ENCODE measurements around the gene RUNX2. TPM values are rescaled to one million over a fixed set of nuclear protein-coding genes. Genes with fewer than 3 reads are reported as not detected.

The RUNX2 gene
- total RNA-seq, 1 donor from 2014 or later, result 3.1 TPM

- no peak for DNase-seq (ENCODE audit: low spot score)
- intact Hi-C loops (cut with DNase I), result no loop called here
These were observed 316.6 kb downstream of the RUNX2 start for GRCh38 chr6:45644720-45645119.

- intact Hi-C loops (cut with DNase I), result no loop called here
- DNase-seq (ENCODE audit: low spot score), result no peak
These were observed 317.2 kb downstream of the RUNX2 start for GRCh38 chr6:45645302-45645701.

GRCh38 chr6:45647341-45648261, 319.5 kb downstream of the RUNX2 start:
- intact Hi-C loops (cut with DNase I), result no loop called here
- no peak for DNase-seq (ENCODE audit: low spot score)

DNA sequence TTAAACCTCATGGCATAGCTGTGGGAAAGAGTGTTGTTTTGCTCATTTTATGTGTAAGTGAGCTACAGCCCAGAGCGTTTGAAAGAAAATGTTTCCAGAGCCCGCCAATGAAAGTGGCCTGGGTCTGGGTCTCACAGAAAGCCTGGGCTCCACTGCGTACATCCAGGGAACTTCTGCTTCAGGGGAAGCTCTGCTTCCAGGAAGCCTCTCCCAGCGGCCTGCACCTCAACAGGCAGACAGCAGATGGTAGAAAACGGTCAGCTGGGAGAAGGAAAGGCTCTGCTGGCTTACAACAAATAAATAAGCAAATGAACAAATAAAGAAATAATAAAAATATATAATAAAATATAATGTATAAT, 320.1 kb downstream of the RUNX2 start:
- no peak for DNase-seq (ENCODE audit: low spot score)
- intact Hi-C loops (cut with DNase I), result no loop called here

GRCh38 chr6:45650524-45651135, 322.5 kb downstream of the RUNX2 start:
- no peak for DNase-seq (ENCODE audit: low spot score)
- intact Hi-C loops (cut with DNase I), result no loop called here

DNA sequence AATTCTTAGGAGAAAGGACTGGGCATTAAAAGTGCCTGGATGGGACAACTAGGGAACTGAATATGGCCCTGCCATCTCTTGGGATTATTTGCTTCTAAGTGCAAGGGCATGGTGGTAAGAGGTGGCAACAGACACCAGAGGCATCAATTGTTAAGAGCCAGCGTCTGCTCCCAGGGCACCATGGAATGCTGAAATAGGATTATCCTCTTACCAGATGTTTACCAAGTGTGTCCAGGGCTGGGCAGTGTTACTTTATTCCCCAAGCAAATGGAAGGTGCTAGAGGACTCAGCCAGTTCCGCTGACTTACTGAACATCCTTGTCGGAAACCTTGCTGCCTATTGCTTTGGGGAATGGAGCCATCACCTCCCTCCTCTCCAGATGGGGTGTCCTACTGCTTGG, 323.2 kb downstream of the RUNX2 start:
- intact Hi-C loops (cut with DNase I), result no loop called here
- DNase-seq (ENCODE audit: low spot score), result no peak

- intact Hi-C loops (cut with DNase I), result no loop called here
- DNase-seq (ENCODE audit: low spot score), result no peak
These were observed 324.3 kb downstream of the RUNX2 start for GRCh38 chr6:45652416-45652815.

GRCh38 chr6:45653117-45653883, 325.2 kb downstream of the RUNX2 start:
- intact Hi-C loops (cut with DNase I), result no loop called here
- no peak for DNase-seq (ENCODE audit: low spot score)

- intact Hi-C loops (cut with DNase I), result no loop called here
- DNase-seq (ENCODE audit: low spot score), result no peak
These were observed 326.5 kb downstream of the RUNX2 start for GRCh38 chr6:45654673-45655072.

DNA sequence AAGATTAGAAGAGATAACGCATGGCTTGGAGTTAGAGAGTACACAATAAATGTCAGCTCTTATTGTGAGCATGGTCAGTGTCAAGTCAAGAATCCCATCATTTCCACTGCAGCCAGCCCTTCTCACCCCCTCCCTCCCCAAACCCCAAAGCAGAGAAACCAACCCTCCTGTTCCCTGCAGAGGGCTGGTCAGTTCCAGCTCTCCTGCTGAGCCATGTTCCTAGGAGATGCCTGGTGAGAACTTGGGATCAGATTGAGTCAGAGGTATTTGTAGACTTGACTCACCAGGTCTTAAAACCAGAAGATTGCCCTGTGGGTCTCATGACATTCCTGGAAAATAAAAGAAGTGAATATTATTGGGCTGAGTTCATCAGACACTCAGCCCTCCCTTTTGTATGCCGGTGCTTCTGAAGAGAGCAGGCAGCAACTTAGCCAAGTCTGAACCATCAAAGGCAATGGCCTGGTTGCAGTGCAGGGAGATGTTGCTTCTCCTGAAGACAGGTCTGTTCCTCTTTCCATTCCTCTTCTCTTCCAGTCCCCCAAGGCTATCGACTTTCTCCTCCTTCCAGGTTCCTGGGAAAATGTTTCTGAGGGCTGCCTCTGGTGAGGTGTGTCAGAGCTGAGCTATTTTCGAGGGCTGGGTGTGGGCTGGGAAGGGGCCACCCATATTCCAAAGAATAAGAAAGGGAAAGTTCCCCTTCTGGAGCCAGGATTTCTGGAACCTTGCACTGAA, 327.8 kb downstream of the RUNX2 start:
- intact Hi-C loops (cut with DNase I), result no loop called here
- no peak for DNase-seq (ENCODE audit: low spot score)

DNA sequence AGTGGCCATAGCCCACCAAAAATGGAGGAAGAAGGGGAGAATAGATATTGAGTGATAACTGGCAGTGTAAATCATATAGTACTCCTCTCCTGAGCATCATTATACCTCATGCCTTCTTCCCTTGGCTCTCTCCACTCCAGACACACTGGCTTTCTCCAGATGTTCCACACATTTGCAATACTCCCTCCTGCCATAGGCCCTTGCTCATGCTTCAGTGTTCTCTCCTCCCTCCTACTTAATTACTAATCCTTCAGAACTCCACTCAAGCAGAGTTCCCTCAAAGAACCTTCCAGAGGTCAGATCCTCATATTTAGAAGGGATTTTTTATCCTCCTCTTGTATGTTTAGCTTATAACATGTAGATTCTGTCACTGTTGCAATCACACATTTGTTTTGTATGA, 329.1 kb downstream of the RUNX2 start:
- DNase-seq (ENCODE audit: low spot score), result no peak
- intact Hi-C loops (cut with DNase I), result no loop called here

GRCh38 chr6:45658400-45658799, 330.3 kb downstream of the RUNX2 start:
- intact Hi-C loops (cut with DNase I), result no loop called here
- DNase-seq (ENCODE audit: low spot score), result no peak

- DNase-seq (ENCODE audit: low spot score), result no peak
- intact Hi-C loops (cut with DNase I), result no loop called here
These were observed 330.8 kb downstream of the RUNX2 start for GRCh38 chr6:45658958-45659357.

- DNase-seq (ENCODE audit: low spot score), result no peak
- intact Hi-C loops (cut with DNase I), result no loop called here
These were observed 333.5 kb downstream of the RUNX2 start for GRCh38 chr6:45661661-45662060.

GRCh38 chr6:45663251-45664221, 335.4 kb downstream of the RUNX2 start:
- no peak for DNase-seq (ENCODE audit: low spot score)
- intact Hi-C loops (cut with DNase I), result no loop called here

DNA sequence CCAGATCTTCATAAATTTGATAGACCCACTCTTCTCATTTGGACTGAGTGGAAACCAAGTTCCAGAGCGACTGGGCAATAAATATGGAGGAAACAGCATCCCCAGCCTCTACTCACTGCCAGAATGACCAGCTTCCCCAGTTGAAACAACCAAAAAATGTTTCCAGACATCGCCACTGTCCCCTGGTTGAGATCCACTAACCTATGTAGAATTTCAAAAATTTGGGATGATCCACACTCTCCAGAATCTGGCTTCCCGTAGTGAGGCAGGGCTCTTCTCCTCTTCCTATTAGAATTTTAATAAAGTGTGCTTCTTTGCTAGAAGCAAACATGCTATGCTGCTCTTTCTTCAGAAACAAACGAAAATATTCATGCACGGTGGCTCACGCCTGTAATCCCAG, 336.6 kb downstream of the RUNX2 start:
- intact Hi-C loops (cut with DNase I), result no loop called here
- DNase-seq (ENCODE audit: low spot score), result no peak

DNA sequence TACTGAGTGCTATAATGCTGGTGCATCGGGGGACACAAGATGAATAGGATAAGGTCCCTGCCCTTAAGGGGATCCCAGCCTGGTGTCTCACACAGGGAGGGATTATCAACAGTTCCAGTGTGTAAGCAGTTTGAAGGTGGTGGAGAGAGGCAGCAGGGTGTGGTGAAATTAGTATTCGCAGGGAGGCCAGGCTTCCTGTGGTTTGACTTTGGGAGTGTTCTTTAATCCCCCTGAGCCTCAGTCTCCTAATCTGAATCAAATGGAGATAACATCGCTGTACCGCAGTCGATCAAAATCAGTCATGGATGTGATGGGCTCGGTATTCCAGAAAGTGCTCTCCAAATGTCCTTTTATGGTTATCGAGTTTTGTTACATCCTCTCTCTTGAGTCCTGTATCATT, 337.7 kb downstream of the RUNX2 start:
- no peak for DNase-seq (ENCODE audit: low spot score)
- intact Hi-C loops (cut with DNase I), result no loop called here

GRCh38 chr6:45666846-45667245, 338.7 kb downstream of the RUNX2 start:
- intact Hi-C loops (cut with DNase I), result no loop called here
- no peak for DNase-seq (ENCODE audit: low spot score)

GRCh38 chr6:45667300-45667699, 339.2 kb downstream of the RUNX2 start:
- no peak for DNase-seq (ENCODE audit: low spot score)
- intact Hi-C loops (cut with DNase I), result no loop called here

Measured in cardiac septum (tissue), 1 donor.